HepG2 (cell line): ENCODE results near the gene RSPRY1. TPM values are rescaled to one million over a fixed set of nuclear protein-coding genes. Genes with fewer than 3 reads are reported as not detected.

Experiments
- ATAC-seq: fragments of 200-7000 bp; cut with Tn5 transposase; 3 replicates; pipeline ENCODE4 v1.9.1; 2020; ENCODE audit warnings: mild to moderate bottlenecking, moderate library complexity
- BruUV-seq: library from RNA; stranded (reverse); fragments of 400-500 nt; replicated peaks from 2 replicates; lab custom pipeline; 2021; lab: Mats Ljungman, UMichigan
- CTCF ChIA-PET: fragments of 300-600 bp; formaldehyde crosslinking; extraction: SDS; loops from one replicate; lab custom pipeline; 2021; ENCODE audit warnings: low total read pairs, inconsistent platforms, low intra/inter-chr PET ratio; lab: Yijun Ruan, JAX
- POLR2A ChIA-PET: fragments of 350-600 bp; sonication (Branson Sonifier 250); formaldehyde crosslinking; loops from one replicate; lab custom pipeline; 2020; ENCODE audit warnings: antibody characterized with exemption, inconsistent platforms; lab: Yijun Ruan, JAX
- DNase-seq: peaks from one replicate; pipeline ENCODE4 v3.0.0-alpha.2; 2015; ENCODE audit warnings: low spot score
- FAIRE-seq: peaks from 3 replicates; lab custom pipeline; 2011; peaks lifted over from hg19 to GRCh38; lab: Jason Lieb, UNC
- H2AFZ ChIP-seq: one replicate; pipeline ENCODE4 v1.6.1; 2011; ENCODE audit warnings: low read length, inconsistent platforms
- H3K27ac ChIP-seq: fragments of 300-600 bp; 3 replicates; pipeline ENCODE4 v1.8.0; 2011; ENCODE audit warnings: mixed run types, mild to moderate bottlenecking, mixed read lengths, low read length, inconsistent platforms; ENCODE audit not compliant: insufficient read depth; ENCODE audit errors: extremely low read length
- H3K27me3 ChIP-seq, 2 experiments: fragments of 200-600 bp in 1 of 2; 2 replicates in 1 of 2; 3 replicates in 1 of 2; pipeline versions ENCODE4 v1.6.0 to v1.8.0; 2011; ENCODE audit warnings: low read length in 2 of 2, mild to moderate bottlenecking in 2 of 2, moderate library complexity in 2 of 2, inconsistent platforms in 1 of 2; ENCODE audit not compliant: insufficient read depth in 2 of 2, control insufficient read depth in 1 of 2
- H3K36me3 ChIP-seq, 2 experiments: fragments of 200-600 bp in 1 of 2; replicated peaks in 1 of 2; 2 replicates in 1 of 2; 3 replicates in 1 of 2; pipeline versions ENCODE4 v1.5.1 to v1.8.0; 2011; ENCODE audit warnings: low read length in 2 of 2, inconsistent platforms in 1 of 2; ENCODE audit not compliant: insufficient read depth in 2 of 2, control insufficient read depth in 1 of 2
- H3K4me1 ChIP-seq: 2 replicates; pipeline ENCODE4 v1.5.1; 2012; ENCODE audit warnings: low read length, inconsistent platforms; ENCODE audit not compliant: insufficient read depth
- H3K4me2 ChIP-seq: 2 replicates; pipeline ENCODE4 v1.6.0; 2011; ENCODE audit warnings: low read depth, low read length, inconsistent platforms
- H3K4me3 ChIP-seq, 3 experiments: fragments of 200-600 bp in 1 of 3; sonication (generic), shearing (Covaris generic) in 1 of 3; replicated peaks in 1 of 3; 2 replicates each; pipeline ENCODE4 v1.5.1; 2011 to 2016; ENCODE audit warnings: low read length in 3 of 3, inconsistent platforms in 2 of 3, low read depth in 2 of 3, mild to moderate bottlenecking in 2 of 3, control low read depth in 1 of 3, mixed read lengths in 1 of 3; ENCODE audit not compliant: insufficient read depth in 1 of 3
- H3K79me2 ChIP-seq: one replicate; pipeline ENCODE4 v1.6.1; 2011; ENCODE audit warnings: low read length, inconsistent platforms; ENCODE audit not compliant: insufficient read depth
- H3K9ac ChIP-seq: 2 replicates; pipeline ENCODE4 v1.6.0; 2011; ENCODE audit warnings: mild to moderate bottlenecking, low read depth, low read length, inconsistent platforms; ENCODE audit not compliant: insufficient read depth
- H3K9me3 ChIP-seq: 2 replicates; pipeline ENCODE4 v1.5.1; 2012; ENCODE audit warnings: mild to moderate bottlenecking, low read length
- H4K20me1 ChIP-seq: 2 replicates; pipeline ENCODE4 v1.6.0; 2011; ENCODE audit warnings: inconsistent platforms, mild to moderate bottlenecking, low read length, moderate library complexity; ENCODE audit not compliant: insufficient read depth
- CREB1 ChIP-seq, 2 experiments: fragments of 450-650 bp in 1 of 2; IDR thresholded peaks; 2 replicates each; pipeline ENCODE4 v1.6.1; 2016 to 2017; ENCODE audit warnings: control low read depth in 1 of 2, mild to moderate bottlenecking in 1 of 2, missing compliant biosample characterization in 1 of 2, missing genetic modification characterization in 1 of 2
- NFYB ChIP-seq: sonication (generic); formaldehyde crosslinking; IDR thresholded peaks from 2 replicates; pipeline ENCODE4 v1.4.0; 2020; ENCODE audit warnings: missing genetic modification reagents
- PAXIP1 ChIP-seq: sonication (generic); formaldehyde crosslinking; conservative IDR thresholded peaks from 2 replicates; pipeline ENCODE4 v1.4.0; 2020; ENCODE audit warnings: mild to moderate bottlenecking, missing genetic modification reagents, moderate library complexity
- POLR2G ChIP-seq: fragments of 200-400 bp; formaldehyde crosslinking; IDR thresholded peaks from 2 replicates; pipeline ENCODE4 v1.6.1; 2018; ENCODE audit warnings: mild to moderate bottlenecking, low read depth, low read length, moderate library complexity
- SALL1 ChIP-seq: sonication (generic); formaldehyde crosslinking; IDR thresholded peaks from 2 replicates; pipeline ENCODE4 v1.8.0; 2022; ENCODE audit warnings: mild to moderate bottlenecking, missing genetic modification reagents
- SOX6 ChIP-seq, 2 experiments: fragments of 450-650 bp in 1 of 2; sonication (generic) in 1 of 2; formaldehyde crosslinking in 1 of 2; IDR thresholded peaks; 2 replicates each; pipeline versions ENCODE4 v1.4.0 to v1.6.1; 2017 to 2020; ENCODE audit warnings: antibody characterized with exemption in 1 of 2, mild to moderate bottlenecking in 1 of 2, missing genetic modification reagents in 1 of 2
- SP4 ChIP-seq: sonication (generic); formaldehyde crosslinking; IDR thresholded peaks from 2 replicates; pipeline ENCODE4 v1.8.1; 2023; ENCODE audit warnings: mild to moderate bottlenecking, missing genetic modification reagents
- TOPORS ChIP-seq: sonication (generic); formaldehyde crosslinking; IDR thresholded peaks from 2 replicates; pipeline ENCODE4 v1.8.0; 2023; ENCODE audit warnings: mild to moderate bottlenecking, missing genetic modification reagents
- ZNF292 ChIP-seq: sonication (generic); formaldehyde crosslinking; IDR thresholded peaks from 2 replicates; pipeline ENCODE4 v1.8.1; 2022; ENCODE audit warnings: mild to moderate bottlenecking, low read depth, missing genetic modification reagents, borderline replicate concordance
- ZNF687 ChIP-seq: sonication (generic); formaldehyde crosslinking; IDR thresholded peaks from 2 replicates; pipeline ENCODE4 v1.5.1; 2020; ENCODE audit warnings: mild to moderate bottlenecking, missing genetic modification reagents, moderate library complexity
- WGBS: methylation state at CpG from one replicate; pipeline ENCODE4 v1.1.6; 2017; ENCODE audit warnings: low lambda C conversion rate; 5-methylcytosine and 5-hydroxymethylcytosine counted together
- in situ Hi-C: cut with HindIII; loops from 2 replicates; pipeline ENCODE4 v1.10.0; 2017; ENCODE audit warnings: low pct_unique_long_range_greater_than_20kb; ENCODE audit not compliant: extremely low pct_ligation_motif_present
- intact Hi-C: fragments of 100-400 bp; cut with micrococcal nuclease; formaldehyde crosslinking; loops from one replicate; pipeline ENCODE4 v1.10.0; 2022; ENCODE audit not compliant: unreplicated experiment
- polyA plus RNA-seq, 8 experiments: library from polyadenylated mRNA; depleted of rRNA in 3 of 8; stranded (reverse) in 7 of 8; unstranded in 1 of 8; fragments of >200 nt; fragmentation: Illumina TruSeq in 4 of 8; extraction: Trizol in 4 of 8; gene quantifications; 2 replicates each; pipeline versions ENCODE4 v1.2.1 to v1.2.3, GENCODE V29; 2011 to 2016; ENCODE audit warnings: low read depth in 4 of 8, missing spikeins in 1 of 8, mixed read lengths in 1 of 8; ENCODE audit not compliant: insufficient read depth in 1 of 8
- total RNA-seq, 5 experiments: library from RNA; depleted of rRNA; stranded (reverse); fragments of >200 nt; fragmentation: Illumina TruSeq; extraction: Trizol; gene quantifications; 2 replicates each; pipeline ENCODE4 v1.2.3, GENCODE V29; 2016; ENCODE audit warnings: low read depth in 1 of 5

RSPRY1 gene
- total and polyA plus RNA-seq, 2 of the 13 experiments (the other 11 are each of a cell fraction or from before 2014, with no cell fraction given): 53.4 to 61.0 TPM

- Histone ChIP-seq H3K27me3 (no peaks in the 10 kb centered on the region), H3K27ac (no peak overlapping the region), H3K79me2 (no peaks in the 10 kb centered on the region), H3K9me3 (no peaks in the 10 kb centered on the region), H3K4me2 (no peak overlapping the region)
- POLR2A ChIA-PET: interaction anchor here (0.7 to 2.8 kb wide), 5 partner anchors 10 to 120 kb away, joined by 3 to 20 read pairs (median 9); partner anchors contain the start of genes CX3CL1 and PSME3IP1
- CTCF ChIA-PET: no interaction called here
- 84% methylated on average over 6 of the region's 6 CpGs for WGBS
- intact Hi-C loops: loop anchor here (2.0 kb wide), 1 partner anchor 17 kb away; no protein-coding TSS in a partner anchor
- TF ChIP-seq ZNF687 (CRISPR knock-in tag) (peak; percentile 36), CREB1 (IDR thresholded peaks at IDR 0.05) (no peak), CREB1 (CRISPR knock-in tag; IDR thresholded peaks at IDR 0.05) (peak; percentile 28; the same call in 1 of the 2 replicates), NFYB (0 out of 2 replicates have a peak, but pooled peaks have one; percentile 16), SALL1 (CRISPR knock-in tag) (peak; percentile 12; the same call in 1 of the 2 replicates), SP4 (no peak), PAXIP1 (peak; percentile 18; the same call in 1 of the 2 replicates), ZNF292 (CRISPR knock-in tag) (no peak), POLR2G (peak; percentile 35; the same call in 1 of the 2 replicates), TOPORS (CRISPR knock-in tag) (no peak), SOX6 (IDR thresholded peaks at IDR 0.05) (no peak), SOX6 (CRISPR knock-in tag; IDR thresholded peaks at IDR 0.05) (0 out of 2 replicates have a peak, but pooled peaks have one; percentile 25)
- TF ChIP-seq, all 625 proteins: peak for 7
- no peak overlapping the region for H2AFZ ChIP-seq
- H3K4me3 ChIP-seq: no peak overlapping the region
- BruUV-seq: no TSS peak
- peaks cover 22 to 47% of the 10 kb centered on the region in 2 experiments for H3K36me3 ChIP-seq
- peaks cover 32% of the 10 kb centered on the region for H3K4me1 ChIP-seq
- in situ Hi-C loops: no loop called here
- no peak overlapping the region for H3K9ac ChIP-seq
- FAIRE-seq (peak; percentile 72), ATAC-seq (peak; percentile 54), DNase-seq (peak; percentile 32)
- no peaks in the 10 kb centered on the region for H4K20me1 ChIP-seq
Observed at GRCh38 chr16:57252148-57252721, 66.1 kb downstream of the RSPRY1 start.
